ENCODE results near the gene ITGB5. TPM values are rescaled to one million over a fixed set of nuclear protein-coding genes. Genes with fewer than 3 reads are reported as not detected.
"Not testable (repeated sequence)": the region's sequence is repeated elsewhere in the genome, so short reads cannot be mapped to it uniquely, and the experiment has no call there.

ITGB5 gene
- total RNA-seq, 1 experiment from 2014 or later, result 146 TPM

DNA sequence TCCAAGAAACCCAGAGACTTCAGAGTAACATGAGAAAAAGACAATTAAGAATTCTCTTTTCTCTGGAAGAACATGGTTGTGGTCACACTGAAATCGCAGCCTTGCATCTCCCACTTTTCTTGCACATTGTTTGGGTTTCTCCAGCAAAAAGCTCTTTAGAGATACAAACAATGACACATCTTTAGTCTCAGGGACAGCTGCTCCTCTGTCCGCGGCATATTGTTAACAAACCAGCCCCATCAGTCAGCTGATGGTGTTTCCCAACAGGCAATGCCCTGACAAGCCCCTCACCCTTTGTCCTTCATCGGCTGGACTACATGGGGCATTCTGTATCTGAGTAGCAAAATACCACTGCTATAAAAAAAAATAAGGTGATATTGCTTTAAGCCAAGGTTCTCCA, 103.5 kb downstream of the ITGB5 start:
- H4K8ac ChIP-seq (replicated peaks; ENCODE audit: insufficient read length, low read depth, low read length), result no peak overlapping the region
- no peak overlapping the region for H2AK5ac ChIP-seq (ENCODE audit: insufficient read length, low read length)
- H4K20me1 ChIP-seq (ENCODE audit: control insufficient read depth, insufficient read depth, insufficient read length), result no peaks in the 10 kb centered on the region
- H3K9me3 Mint-ChIP-seq, result no peaks in the 10 kb centered on the region
- no peak overlapping the region for H3K9ac ChIP-seq (ENCODE audit: extremely low read depth, insufficient read length, low read length)
- H3K18ac ChIP-seq (ENCODE audit: insufficient read length, low read depth, low read length), result no peak overlapping the region
- no peak overlapping the region for H3K14ac ChIP-seq (ENCODE audit: insufficient read depth, low read length)
- H3T11ph ChIP-seq (ENCODE audit: low read length), result no peak overlapping the region
- H2BK15ac ChIP-seq (ENCODE audit: low read depth, low read length), result no peak overlapping the region
- no peak overlapping the region for H3K27ac ChIP-seq (ENCODE audit: insufficient read length, low read depth, low read length)
- no peak for DNase-seq
- no CpG with 5 or more reads among the region's 4 CpGs for WGBS (ENCODE audit: extremely low coverage, insufficient read length, low lambda C conversion rate)
- H3K4me2 ChIP-seq (ENCODE audit: insufficient read depth, insufficient read length, low read length), result no peak overlapping the region
- H3K4me1 Mint-ChIP-seq, result peaks cover 16 to 28% of the 10 kb centered on the region in 2 experiments
- H4K91ac ChIP-seq (ENCODE audit: insufficient read length, low read depth, low read length), result no peak overlapping the region
- H3K79me2 ChIP-seq (ENCODE audit: insufficient read depth, low read length), result no peaks in the 10 kb centered on the region
- H3K27me3 ChIP-seq (ENCODE audit: insufficient read depth, low read length), result no peaks in the 10 kb centered on the region; the same call in 1 of the 2 replicates
- H2BK20ac ChIP-seq (ENCODE audit: low read depth, low read length, poor library complexity, severe bottlenecking), result no peak overlapping the region
- no peak overlapping the region for H2BK5ac ChIP-seq (ENCODE audit: insufficient read length, low read length)
- H3K9me3 ChIP-seq (ENCODE audit: control insufficient read depth, low read depth, low read length), result no peaks in the 10 kb centered on the region
- H2BK12ac ChIP-seq (ENCODE audit: insufficient read length, low read depth, low read length), result no peak overlapping the region
- peaks cover 9% of the 10 kb centered on the region; the same call in 1 of the 2 replicates for H3K4me1 ChIP-seq (ENCODE audit: insufficient read depth, low read length)
- H3K4me3 Mint-ChIP-seq, result no peak overlapping the region
- H4K5ac ChIP-seq (ENCODE audit: insufficient read length, low read depth, low read length), result no peak overlapping the region
- H3K79me1 ChIP-seq (ENCODE audit: insufficient read depth, low read depth, low read length, poor library complexity, severe bottlenecking), result no peaks in the 10 kb centered on the region
- TF ChIP-seq CTCF (conservative IDR thresholded peaks at IDR 0.05), result no peak
- peaks cover 4 to 50% (median 9%) of the 10 kb centered on the region in 3 experiments; a peak in 6 of 7 replicates for H3K36me3 Mint-ChIP-seq (ENCODE audit: insufficient read depth in 1 of 3, low read depth in 3 of 3)
- no peaks in the 10 kb centered on the region for H3K27me3 Mint-ChIP-seq (ENCODE audit: low read depth)
- no peak overlapping the region for H2AFZ ChIP-seq (ENCODE audit: low read length)
- H3K4ac ChIP-seq (ENCODE audit: low read depth, low read length), result no peak overlapping the region
- no peak overlapping the region for H3K23ac ChIP-seq (ENCODE audit: insufficient read length, low read depth, low read length)
- H3K56ac ChIP-seq (ENCODE audit: insufficient read length, low read depth, low read length), result no peak overlapping the region
- no peak overlapping the region for H3K27ac Mint-ChIP-seq
- no peak overlapping the region for H2BK120ac ChIP-seq (ENCODE audit: low read depth, low read length, poor library complexity, severe bottlenecking)
- no peaks in the 10 kb centered on the region for H3K23me2 ChIP-seq (ENCODE audit: insufficient read length, low read depth, low read length, poor library complexity, severe bottlenecking)

- H3K14ac ChIP-seq (ENCODE audit: insufficient read depth, low read length); H2AK5ac ChIP-seq (ENCODE audit: insufficient read length, low read length); H3K4me3 Mint-ChIP-seq; H3T11ph ChIP-seq (ENCODE audit: low read length); H3K4ac ChIP-seq (ENCODE audit: low read depth, low read length); H3K9me3 ChIP-seq (ENCODE audit: control insufficient read depth, low read depth, low read length); H3K79me1 ChIP-seq (ENCODE audit: insufficient read depth, low read depth, low read length, poor library complexity, severe bottlenecking); H3K9me3 Mint-ChIP-seq; H3K79me2 ChIP-seq (ENCODE audit: insufficient read depth, low read length); H3K4me2 ChIP-seq (ENCODE audit: insufficient read depth, insufficient read length, low read length); H4K8ac ChIP-seq (replicated peaks; ENCODE audit: insufficient read length, low read depth, low read length); H3K18ac ChIP-seq (ENCODE audit: insufficient read length, low read depth, low read length); H3K27me3 ChIP-seq (ENCODE audit: insufficient read depth, low read length); H3K23me2 ChIP-seq (ENCODE audit: insufficient read length, low read depth, low read length, poor library complexity, severe bottlenecking); H2BK5ac ChIP-seq (ENCODE audit: insufficient read length, low read length); H2BK15ac ChIP-seq (ENCODE audit: low read depth, low read length); H2BK12ac ChIP-seq (ENCODE audit: insufficient read length, low read depth, low read length); H3K23ac ChIP-seq (ENCODE audit: insufficient read length, low read depth, low read length); H4K5ac ChIP-seq (ENCODE audit: insufficient read length, low read depth, low read length); H3K9ac ChIP-seq (ENCODE audit: extremely low read depth, insufficient read length, low read length); H4K91ac ChIP-seq (ENCODE audit: insufficient read length, low read depth, low read length); H2BK120ac ChIP-seq (ENCODE audit: low read depth, low read length, poor library complexity, severe bottlenecking); DNase-seq; H3K27me3 Mint-ChIP-seq (ENCODE audit: low read depth); H3K56ac ChIP-seq (ENCODE audit: insufficient read length, low read depth, low read length); H3K27ac ChIP-seq (ENCODE audit: insufficient read length, low read depth, low read length); H4K20me1 ChIP-seq (ENCODE audit: control insufficient read depth, insufficient read depth, insufficient read length); H3K4me1 ChIP-seq (ENCODE audit: insufficient read depth, low read length); H2BK20ac ChIP-seq (ENCODE audit: low read depth, low read length, poor library complexity, severe bottlenecking); H2AFZ ChIP-seq (ENCODE audit: low read length): not testable (repeated sequence)
- H3K4me1 Mint-ChIP-seq, result peaks cover 16 to 28% of the 10 kb centered on the region in 2 experiments
- peak overlapping the region in 2 of 3 experiments; percentile 31 to 44; a peak in 4 of 7 replicates for H3K27ac Mint-ChIP-seq
- no CpG with 5 or more reads among the region's 6 CpGs for WGBS (ENCODE audit: extremely low coverage, insufficient read length, low lambda C conversion rate)
- H3K36me3 Mint-ChIP-seq (ENCODE audit: insufficient read depth in 1 of 3, low read depth in 3 of 3), result peaks cover 8 to 54% (median 15%) of the 10 kb centered on the region in 3 experiments; a peak in 6 of 7 replicates
Observed at GRCh38 chr3:124782377-124782712, 104.8 kb downstream of the ITGB5 start.
